Measurements from ENCODE around the gene C10orf71.

C10orf71 gene

GRCh38 chr10:49254556-49255318 is 44.2 kb upstream of the C10orf71 start:
- TF ChIP-seq CTCF (IDR thresholded peaks at IDR 0.05; ENCODE audit: insufficient read depth, low read length, poor library complexity, severe bottlenecking): no peak
- no peaks in the 10 kb centered on the region for H3K36me3 ChIP-seq (ENCODE audit: control insufficient read depth, insufficient read depth, low read length)
- H3K4me3 ChIP-seq (replicated peaks; ENCODE audit: low read depth, low read length): no peak overlapping the region
- DNase-seq (ENCODE audit: extremely low read depth, insufficient read length): no peak
- H3K27me3 ChIP-seq (replicated peaks; ENCODE audit: control insufficient read depth, insufficient read depth, low read length): peaks cover 3% of the 10 kb centered on the region

- no peak for TF ChIP-seq CTCF (IDR thresholded peaks at IDR 0.05; ENCODE audit: insufficient read depth, low read length, poor library complexity, severe bottlenecking)
Observed at GRCh38 chr10:49255883-49256282, 43.1 kb upstream of the C10orf71 start.

GRCh38 chr10:49257154-49257553 is 41.8 kb upstream of the C10orf71 start:
- no peak for TF ChIP-seq CTCF (IDR thresholded peaks at IDR 0.05; ENCODE audit: insufficient read depth, low read length, poor library complexity, severe bottlenecking)
- H3K4me3 ChIP-seq (replicated peaks; ENCODE audit: low read depth, low read length): no peak overlapping the region
- H3K36me3 ChIP-seq (ENCODE audit: control insufficient read depth, insufficient read depth, low read length): no peaks in the 10 kb centered on the region
- peaks cover 3% of the 10 kb centered on the region for H3K27me3 ChIP-seq (replicated peaks; ENCODE audit: control insufficient read depth, insufficient read depth, low read length)
- no peak for DNase-seq (ENCODE audit: extremely low read depth, insufficient read length)

More at GRCh38 chr10:49255883-49256282, 43.1 kb upstream of the C10orf71 start:
- DNase-seq (ENCODE audit: extremely low read depth, insufficient read length): no peak
- Histone ChIP-seq H3K36me3 (ENCODE audit: control insufficient read depth, insufficient read depth, low read length) (no peaks in the 10 kb centered on the region), H3K27me3 (replicated peaks; ENCODE audit: control insufficient read depth, insufficient read depth, low read length) (peaks cover 3% of the 10 kb centered on the region), H3K4me3 (replicated peaks; ENCODE audit: low read depth, low read length) (no peak overlapping the region)

- Histone ChIP-seq H3K4me3 (replicated peaks; ENCODE audit: low read depth, low read length) (no peak overlapping the region), H3K27me3 (replicated peaks; ENCODE audit: control insufficient read depth, insufficient read depth, low read length) (peaks cover 3% of the 10 kb centered on the region), H3K36me3 (ENCODE audit: control insufficient read depth, insufficient read depth, low read length) (no peaks in the 10 kb centered on the region)
- no peak for TF ChIP-seq CTCF (IDR thresholded peaks at IDR 0.05; ENCODE audit: insufficient read depth, low read length, poor library complexity, severe bottlenecking)
- no peak for DNase-seq (ENCODE audit: extremely low read depth, insufficient read length)
Observed at GRCh38 chr10:49257626-49258349, 41.2 kb upstream of the C10orf71 start.

DNA sequence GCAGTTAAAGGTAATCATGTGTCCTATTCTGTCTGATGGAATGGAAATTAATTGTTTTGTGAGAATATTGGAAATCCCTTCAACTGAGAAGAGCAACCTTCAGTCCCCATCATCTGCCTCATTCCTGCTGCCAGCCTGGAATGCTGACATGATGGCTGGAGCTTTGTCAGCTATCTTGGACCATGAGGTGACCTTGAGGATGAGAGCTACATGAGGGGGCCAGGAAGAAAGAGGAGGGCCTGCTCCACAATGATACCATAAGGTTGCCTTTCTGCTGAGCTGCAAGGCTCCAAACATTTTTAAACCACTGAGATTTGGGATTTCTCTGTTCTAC is 40.7 kb upstream of the C10orf71 start:
- H3K36me3 ChIP-seq (ENCODE audit: control insufficient read depth, insufficient read depth, low read length): no peaks in the 10 kb centered on the region
- DNase-seq (ENCODE audit: extremely low read depth, insufficient read length): no peak
- H3K27me3 ChIP-seq (replicated peaks; ENCODE audit: control insufficient read depth, insufficient read depth, low read length): peaks cover 3% of the 10 kb centered on the region
- no peak for TF ChIP-seq CTCF (IDR thresholded peaks at IDR 0.05; ENCODE audit: insufficient read depth, low read length, poor library complexity, severe bottlenecking)
- no peak overlapping the region for H3K4me3 ChIP-seq (replicated peaks; ENCODE audit: low read depth, low read length)

All from GM06990 (cell line).